ELF-1 (cell line): ENCODE measurements around the gene ARHGAP42.
"Not testable (repeated sequence)": the region's sequence is repeated elsewhere in the genome, so short reads cannot be mapped to it uniquely, and the experiment has no call there.

Experiments
- DNase-seq: peaks from one replicate; pipeline ENCODE4 v3.0.0-alpha.2; 2016; ENCODE audit warnings: low read depth, low spot score

ARHGAP42 gene

DNA sequence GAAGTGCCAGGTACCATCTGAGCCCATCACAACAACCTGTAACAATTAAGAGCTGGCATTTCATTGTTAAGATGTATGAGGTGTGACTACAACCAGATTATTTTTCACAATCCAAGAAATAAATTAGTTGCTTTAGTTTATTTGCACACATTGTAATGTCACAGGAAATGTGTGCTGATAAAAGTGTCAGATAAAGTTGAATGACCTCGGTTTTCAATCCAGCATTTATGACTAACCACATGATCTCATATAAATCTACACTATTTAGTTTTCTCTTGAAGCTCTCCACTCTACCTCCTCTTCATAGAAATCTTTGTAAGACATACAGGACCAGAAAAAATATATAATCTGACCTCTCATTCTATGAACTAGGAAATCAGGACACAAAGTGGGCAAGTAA lies 276.3 kb downstream of the ARHGAP42 start:
- DNase-seq: no peak

DNA sequence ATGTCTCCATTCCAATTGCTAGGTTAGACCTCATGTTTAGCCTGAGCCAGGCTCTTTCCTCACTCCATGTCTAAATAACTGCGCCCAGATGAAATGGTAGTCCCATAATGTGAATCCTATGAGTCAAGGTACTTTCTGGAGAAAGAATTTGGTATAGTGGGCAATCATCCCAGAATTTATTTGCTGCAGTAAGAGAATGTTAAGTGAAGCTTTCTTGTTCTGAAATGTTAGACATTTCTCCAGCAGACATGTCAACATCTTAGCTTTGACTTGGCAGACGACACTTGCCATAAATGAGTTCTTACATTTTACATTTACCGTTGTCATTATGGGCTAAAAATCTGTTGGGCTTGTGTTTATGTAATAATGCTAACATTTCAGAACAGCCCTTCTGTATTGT lies 277.3 kb downstream of the ARHGAP42 start:
- DNase-seq: no peak

DNA sequence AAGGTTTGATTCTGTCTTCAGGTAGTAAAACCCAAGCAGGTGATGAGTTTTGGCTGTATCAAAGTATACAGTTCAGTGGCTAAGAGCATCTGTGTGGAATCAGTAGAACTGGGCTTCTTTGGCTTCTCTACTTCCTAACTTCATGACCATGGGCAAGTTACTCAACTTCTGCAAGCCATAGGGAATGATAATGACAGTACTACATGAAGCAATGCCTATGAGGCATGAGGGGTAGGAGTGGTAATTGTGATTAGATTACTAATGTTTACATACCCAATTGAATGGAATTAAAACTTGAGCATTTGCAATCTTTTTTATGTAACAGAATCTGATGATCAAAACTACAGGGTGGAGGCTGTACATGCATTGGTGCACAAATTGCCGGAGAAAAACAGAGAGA lies 278.3 kb downstream of the ARHGAP42 start:
- DNase-seq: no peak

DNA sequence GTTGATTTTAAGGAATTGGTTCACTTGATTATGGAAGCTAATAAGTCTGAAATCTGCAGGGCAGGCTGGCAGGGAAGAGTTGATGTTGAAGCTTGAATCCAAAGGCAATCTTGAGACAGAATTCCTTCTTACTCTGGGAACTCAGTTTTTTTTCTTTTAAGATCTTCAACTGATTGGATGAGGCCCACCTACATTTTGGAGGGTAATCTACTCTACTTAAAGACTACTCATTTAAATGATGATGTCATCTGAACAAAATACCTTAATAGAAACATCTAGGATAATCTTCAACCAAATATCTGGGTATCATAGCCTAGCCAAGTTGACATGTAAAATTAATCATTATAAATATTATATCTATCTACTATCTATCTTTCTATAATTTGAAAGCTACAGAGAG lies 279.3 kb downstream of the ARHGAP42 start:
- no peak for DNase-seq

DNA sequence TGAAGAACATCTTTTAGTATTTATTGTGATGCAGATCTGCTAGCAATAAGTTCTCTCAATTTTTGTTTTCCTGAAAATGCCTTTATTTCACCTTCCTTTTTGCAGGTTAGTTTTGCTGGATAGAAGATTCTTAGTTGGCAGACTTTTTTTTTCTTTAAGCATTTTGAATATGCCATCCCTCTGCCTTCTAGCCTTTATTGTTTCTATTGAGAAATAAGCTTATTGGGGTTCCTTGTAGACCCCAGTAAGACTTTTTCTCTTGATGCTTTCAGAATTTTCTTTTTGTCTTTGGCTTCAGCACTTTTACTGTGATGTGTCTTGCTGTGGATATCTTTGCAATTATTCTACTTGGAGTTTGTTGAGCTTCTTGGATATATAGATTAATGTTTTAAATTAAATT lies 281.9 kb downstream of the ARHGAP42 start:
- no peak for DNase-seq

DNA sequence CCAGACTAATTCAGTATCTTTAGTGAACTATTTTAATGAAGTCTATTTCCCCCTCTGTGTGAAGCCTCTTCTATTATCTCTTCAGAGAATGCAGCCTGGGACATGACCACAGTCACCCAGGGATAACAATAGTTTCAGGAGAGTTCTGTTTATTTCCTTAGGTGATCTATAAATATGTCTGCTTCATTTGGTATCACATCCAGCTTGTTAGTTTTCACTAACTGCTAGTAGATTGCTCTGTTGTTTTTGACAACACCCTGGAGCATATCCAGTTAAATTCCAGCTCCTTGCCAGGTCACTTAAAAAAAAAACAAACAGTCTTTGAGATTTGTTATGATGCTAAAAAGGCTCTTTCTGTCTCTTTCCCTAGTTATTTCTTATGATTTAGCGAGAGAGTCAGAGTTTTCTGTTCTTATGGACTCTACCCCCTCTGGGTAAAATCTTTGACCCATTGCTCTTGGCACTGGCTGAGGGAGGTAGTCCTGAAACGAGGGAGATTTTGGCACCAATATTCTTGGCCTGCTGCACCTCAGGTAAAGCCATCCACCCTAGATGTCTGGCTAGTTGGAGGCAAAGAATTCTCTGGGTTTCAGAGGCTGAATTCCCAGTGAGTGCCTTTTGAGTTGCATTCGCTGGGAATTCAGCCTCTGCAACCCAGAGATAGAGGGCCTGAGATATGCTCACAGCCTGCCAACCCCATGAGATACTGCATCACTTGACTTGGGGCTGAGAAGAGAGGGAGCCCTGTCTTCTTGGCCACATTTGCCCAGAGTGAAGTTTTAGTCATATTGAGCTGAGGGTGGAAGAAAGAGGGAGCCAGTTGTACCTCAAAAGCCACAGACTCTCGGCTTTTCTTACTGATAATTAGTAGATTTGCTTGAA lies 283.4 kb downstream of the ARHGAP42 start:
- DNase-seq: no peak

DNA sequence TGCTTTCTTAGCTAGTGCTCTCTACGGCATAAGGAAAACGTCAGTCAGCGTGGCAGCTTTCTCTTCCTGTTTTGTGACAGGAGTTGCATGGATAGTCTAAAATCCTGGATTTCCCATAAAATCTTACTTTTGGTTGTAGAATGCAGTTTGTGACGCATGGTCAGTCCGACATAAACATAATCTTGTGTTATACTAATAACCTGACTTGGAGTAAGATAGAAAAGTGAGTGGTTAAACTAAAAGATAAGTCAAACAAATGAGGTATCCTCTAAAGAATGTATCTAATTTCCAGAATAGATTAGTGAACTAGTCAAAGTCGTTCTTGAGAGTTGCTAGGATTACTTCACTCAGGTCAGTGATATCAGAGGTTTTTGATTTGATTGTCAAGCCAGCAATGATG lies 285.0 kb downstream of the ARHGAP42 start:
- DNase-seq: no peak

DNA sequence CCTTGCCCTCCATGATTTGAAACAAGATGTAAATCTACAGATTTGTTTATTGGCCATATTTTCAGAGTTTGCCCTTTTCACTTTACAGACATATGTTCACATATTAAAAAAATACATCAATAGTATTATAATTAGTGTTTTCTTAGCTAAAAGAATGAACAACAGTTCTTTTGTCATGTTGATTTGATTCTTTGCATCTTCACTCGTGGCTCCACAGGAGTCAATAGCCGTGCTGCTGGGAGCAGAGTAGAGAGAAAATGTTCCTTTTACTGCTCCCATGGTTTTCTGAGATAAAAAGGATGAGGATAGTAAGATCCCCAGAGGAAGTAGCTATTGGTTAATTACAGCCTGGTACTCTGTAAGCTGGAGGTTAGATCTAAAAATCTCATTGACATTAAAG lies 291.4 kb downstream of the ARHGAP42 start:
- no peak for DNase-seq

DNA sequence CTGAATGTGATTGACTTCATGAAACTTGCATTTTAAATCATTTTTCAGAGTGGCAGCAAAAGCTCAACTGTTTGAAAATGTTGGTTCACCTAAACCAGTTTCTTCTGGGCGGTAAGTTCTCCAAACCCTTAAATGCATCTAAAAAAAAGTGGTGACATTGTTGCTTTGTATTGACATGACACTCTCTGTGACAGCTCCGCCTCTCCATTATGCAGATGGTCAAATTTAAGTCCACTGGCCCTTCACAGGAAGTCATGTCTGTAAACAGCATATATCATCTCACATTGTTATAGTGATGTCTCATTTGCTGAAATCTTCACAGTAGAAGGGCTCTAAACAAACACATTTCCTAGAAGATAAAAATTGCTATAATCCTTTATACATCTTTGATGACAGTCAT lies 291.9 kb downstream of the ARHGAP42 start:
- no peak for DNase-seq

DNA sequence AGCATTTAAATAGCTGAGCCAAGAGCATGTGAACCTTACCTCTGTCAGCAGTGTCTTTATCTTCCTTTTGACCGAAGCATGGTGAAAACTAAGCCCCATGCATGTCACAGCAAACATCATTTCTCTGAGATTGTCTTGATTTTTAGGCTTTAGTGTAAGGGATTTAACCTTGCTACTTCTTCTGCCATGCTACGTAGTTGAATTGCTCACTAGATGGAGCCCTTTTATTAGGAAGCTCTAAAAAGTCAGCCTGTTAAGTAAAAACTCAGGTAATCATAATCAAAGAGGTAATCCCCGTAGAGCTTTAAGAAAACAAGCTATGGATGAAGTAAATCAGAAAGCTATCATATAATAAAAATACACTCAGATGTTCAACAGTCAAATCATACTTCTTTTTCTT lies 293.1 kb downstream of the ARHGAP42 start:
- DNase-seq: no peak

DNA sequence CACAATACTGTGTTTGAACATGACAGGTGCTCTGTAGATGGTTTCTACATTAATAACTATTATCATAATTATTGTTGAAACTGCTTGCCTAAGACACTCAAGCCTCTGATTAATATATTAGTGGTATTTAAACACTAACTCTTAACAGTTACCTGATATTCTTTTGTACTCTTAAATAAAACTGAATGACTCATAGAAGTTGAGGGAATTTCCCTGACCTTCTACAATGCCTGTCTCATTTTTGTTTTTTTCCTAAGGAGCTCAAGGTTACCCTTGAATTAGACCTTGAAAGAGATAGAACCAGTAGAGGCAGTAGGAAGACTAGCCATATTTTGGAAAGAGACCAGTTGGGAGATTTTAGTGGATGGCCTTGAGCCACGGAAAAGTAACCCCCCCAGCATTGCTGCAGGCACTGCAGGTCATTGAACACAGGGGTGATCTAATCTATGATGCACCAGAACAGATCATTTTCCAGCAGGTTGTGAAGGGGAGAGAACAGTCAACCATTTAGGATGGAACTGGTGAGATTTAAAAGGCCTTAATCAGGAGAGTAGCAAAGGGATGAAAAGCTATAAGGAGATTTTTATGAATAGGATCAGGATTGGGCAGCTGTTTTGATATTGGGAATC lies 294.2 kb downstream of the ARHGAP42 start:
- DNase-seq: no peak

DNA sequence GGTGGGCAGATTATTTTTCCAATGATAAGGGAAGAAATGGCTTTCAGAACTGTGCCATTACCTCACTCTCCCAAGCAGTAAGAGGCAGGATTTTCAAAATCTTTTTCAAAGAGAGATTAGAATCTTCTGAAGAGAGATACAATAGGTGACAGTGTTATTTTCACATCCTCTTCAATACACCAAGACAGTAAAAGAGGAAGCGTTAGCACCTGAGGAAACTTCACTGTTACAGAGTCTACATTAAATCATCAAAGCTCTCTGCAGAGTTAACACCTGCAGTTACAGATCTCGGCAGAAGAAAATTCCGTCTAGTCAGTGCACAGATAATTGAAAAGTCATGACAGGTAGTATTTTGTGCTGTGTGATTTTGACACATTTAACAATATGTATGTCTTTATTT lies 297.6 kb downstream of the ARHGAP42 start:
- DNase-seq: no peak

DNA sequence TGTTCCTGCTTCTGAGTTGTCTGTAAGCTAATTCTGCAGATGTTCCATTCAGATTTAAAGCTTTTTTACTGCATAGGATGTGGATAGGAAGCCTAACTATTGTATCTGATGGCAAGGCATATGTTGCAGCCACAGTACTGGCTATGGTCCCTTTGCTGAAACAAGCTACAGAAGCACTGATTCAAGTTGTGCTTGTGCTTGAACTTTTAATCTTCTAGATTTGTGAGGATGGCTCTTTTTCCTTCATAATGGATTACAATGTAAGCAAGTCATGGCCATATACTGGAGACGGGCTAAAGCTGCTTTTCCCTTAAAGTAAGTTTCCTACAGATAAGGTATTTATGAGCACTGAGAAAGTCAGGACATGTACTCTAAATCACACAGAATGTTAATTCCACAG lies 303.8 kb downstream of the ARHGAP42 start:
- DNase-seq: no peak

DNA sequence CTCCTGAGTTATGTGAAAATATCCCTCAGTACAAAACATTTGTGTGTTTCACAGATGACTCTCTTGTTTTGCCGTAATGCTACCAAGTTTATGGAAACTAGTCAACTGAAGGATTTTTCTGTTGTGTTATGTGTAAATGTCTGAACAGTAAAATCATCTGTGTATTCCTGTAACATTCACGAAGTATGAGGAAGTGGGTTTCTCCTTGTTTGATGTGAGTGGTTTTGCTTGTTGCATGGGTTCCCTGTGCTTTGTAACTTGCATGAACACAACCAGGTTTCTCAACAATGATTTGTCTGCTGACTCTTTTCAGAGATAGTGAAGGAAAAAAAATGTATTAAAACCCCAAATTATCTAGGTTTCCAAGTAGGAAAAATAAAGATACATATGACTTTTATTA lies 304.5 kb downstream of the ARHGAP42 start:
- no peak for DNase-seq

DNA sequence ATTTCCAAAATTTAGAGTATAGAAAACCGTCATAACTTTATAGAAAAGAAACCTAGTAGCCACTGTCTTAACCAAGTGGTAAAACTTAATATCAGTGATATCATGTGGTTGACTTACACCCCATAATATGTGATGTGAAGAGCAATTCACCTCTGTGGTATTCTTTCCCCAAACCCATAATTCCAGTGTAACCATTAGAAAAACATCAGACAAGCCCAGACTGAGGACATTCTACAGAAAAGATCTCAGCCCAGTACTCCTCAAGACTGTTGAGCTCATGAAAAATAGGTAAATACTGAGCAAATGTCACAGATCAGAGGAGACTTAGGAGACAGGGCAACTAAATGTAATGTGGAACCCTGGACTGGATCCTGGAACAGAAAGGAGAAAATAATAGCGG lies 307.9 kb downstream of the ARHGAP42 start:
- DNase-seq: no peak

DNA sequence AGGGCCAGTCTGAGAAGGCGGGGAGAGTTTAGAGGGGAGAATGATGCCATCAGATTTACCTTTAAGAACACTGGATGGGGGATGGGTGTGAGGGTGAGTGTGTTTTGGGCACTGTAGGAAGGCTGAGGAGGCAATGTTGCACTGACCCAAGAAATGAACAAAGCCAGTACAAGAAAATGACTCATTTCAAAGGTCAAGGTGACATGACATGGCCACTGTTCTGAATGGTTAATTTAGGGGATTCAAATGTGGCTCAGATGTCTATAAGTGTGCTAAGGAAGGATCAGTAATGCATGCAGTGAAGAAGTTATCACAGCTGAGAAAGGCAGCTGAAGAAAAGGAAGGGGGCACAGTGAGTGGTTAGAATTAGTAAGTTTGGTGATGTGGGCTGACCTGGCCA lies 312.7 kb downstream of the ARHGAP42 start:
- DNase-seq: no peak

DNA sequence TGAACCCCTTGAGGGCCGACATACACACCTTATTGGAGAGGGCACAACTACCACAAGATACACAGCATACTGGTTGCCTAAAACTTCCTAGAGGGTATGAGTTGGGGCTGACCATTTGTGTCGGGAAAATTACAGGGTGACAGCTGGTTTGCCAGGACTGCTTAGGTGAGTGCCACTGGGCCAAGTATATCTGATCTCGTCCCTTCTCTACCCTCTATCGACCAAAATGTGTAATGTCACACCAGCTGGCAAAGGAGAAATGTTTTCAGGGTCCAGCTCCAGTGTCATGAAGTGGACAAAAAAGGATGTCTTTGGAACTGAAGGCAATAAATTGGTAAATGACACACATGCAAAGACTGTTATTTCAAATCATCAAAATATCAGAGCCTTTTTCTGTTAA lies 316.4 kb downstream of the ARHGAP42 start:
- peak; percentile 13 for DNase-seq

DNA sequence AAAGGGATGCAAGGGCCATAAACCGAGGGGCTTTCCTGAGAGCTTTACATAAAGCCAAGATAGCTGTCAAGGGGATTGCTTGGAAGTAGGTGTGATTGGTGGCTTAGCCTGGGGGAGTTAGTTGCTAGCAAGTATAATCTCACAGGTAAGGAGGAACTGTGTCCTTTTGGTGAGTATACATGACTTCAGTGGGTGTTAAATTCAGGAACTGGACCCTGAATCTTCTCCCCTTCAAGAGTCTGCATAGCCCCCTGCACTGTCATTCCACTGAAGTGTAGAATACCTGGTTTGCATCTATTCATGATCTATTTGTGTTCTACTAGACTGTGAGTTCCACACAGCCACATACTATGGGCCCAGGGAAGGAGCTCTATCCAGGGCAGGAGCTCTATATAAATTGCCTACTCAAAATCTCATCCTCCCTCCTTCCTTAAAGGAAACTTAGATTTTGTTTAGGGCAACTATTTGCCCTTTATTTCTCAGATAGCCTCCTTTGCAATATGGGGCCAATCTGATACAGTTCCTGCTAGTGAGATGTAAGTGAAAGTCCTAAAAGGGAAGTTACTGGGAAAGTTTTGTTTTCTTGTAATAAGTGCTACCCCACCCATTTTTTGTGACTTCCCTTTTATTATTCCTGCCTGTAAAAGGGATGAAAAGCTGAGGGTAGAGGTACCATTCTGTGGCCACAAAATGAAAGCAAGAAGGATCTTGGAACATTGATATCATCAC lies 322.0 kb downstream of the ARHGAP42 start:
- no peak for DNase-seq

DNA sequence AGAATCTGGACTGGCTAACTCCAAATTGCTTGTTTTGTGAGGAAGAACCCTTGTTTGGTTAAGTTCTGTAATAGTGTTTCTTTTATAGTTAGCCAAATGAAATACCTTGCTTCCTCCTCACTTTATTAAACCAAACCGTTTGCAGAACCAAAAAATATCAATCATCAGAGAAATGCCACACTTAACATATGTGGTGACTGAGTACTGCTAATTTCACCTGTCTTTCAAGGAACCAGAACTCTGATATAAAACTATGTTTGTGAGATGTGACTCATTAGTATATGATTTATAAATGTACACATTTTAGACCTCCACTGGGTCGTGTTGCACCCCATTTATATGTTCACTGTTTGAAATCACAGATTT lies 322.6 kb downstream of the ARHGAP42 start:
- DNase-seq: no peak

DNA sequence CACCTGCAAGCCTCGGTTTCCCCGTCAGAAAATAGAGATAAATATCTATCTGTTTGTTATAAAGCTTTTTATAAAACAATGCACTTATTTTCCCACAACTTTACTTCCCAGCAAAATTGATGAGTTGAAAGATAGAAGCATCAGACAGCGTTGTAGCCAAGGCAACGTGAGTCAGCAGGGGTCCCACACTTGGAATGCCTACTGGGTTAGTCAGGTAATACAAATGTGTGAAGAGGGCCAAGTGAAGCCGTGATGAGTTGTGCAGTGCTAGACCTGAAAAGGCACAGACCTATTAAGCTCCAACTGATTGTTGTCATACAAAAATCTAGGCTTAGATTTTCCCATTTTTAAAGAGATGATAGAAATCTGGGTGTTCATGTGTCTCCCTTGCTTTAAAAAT lies 323.8 kb downstream of the ARHGAP42 start:
- DNase-seq: peak; percentile 12

DNA sequence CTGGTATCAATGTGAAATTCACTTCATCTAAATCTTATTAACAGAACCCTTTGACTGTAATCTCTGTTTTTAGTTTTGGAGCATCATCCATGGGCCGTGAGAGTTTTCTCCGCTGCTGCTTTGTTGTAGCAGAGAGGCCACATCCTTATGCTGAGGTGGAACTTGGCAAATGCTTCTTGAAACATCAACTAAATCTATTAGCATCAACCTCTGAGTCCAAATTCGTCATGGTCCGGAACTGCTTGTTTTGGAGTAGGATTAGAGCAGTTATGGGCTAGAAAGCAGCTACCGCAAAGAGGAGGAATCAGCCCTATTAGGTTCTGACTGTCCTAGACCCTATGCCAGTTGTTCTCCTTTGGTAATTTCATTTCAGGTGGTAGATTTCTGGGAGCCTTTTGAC lies 324.8 kb downstream of the ARHGAP42 start:
- no peak for DNase-seq

DNA sequence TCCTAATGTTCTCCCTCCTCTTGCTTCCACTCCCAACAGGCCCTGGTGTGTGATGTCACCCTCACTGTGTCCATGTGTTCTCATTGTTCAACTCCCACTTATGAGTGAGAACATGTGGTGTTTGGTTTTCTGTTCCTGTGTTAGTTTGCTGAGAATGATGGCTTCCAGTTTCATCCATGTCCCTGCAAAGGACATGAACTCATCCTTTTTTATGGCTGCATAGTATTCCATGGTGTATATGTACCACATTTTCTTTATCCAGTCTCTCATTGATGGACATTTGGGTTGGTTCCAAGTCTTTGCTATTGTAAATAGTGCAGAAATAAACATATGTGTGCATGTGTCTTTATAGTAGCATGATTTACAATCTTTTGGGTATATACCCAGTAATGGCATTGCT lies 326.6 kb downstream of the ARHGAP42 start:
- DNase-seq: not testable (repeated sequence)
